Sigmoid colon (tissue), 7 donors: ENCODE results near the gene DGCR6L. TPM values are rescaled to one million over a fixed set of nuclear protein-coding genes. Genes with fewer than 3 reads are reported as not detected.
"Not testable (repeated sequence)": the region's sequence is repeated elsewhere in the genome, so short reads cannot be mapped to it uniquely, and the experiment has no call there.

ENCODE experiments used
- DNase-seq: peaks from one replicate; pipeline ENCODE4 v3.0.0-alpha.2; 2019
- H3K27ac ChIP-seq, 4 donors: fragments of 200-600 bp; sonication (generic); one replicate each; pipeline ENCODE4 v1.5.1; 2016 to 2019; ENCODE audit warnings: mild to moderate bottlenecking in 1 of 4
- H3K27me3 ChIP-seq, 3 donors: fragments of 200-600 bp; sonication (generic); one replicate each; pipeline ENCODE4 v1.5.1; 2019; ENCODE audit warnings: mild to moderate bottlenecking in 1 of 3
- H3K36me3 ChIP-seq, 4 donors: fragments of 200-600 bp; sonication (generic); one replicate each; pipeline ENCODE4 v1.5.1; 2016 to 2019
- H3K4me1 ChIP-seq, 4 donors: fragments of 200-600 bp; sonication (generic); one replicate each; pipeline ENCODE4 v1.5.1; 2017 to 2019
- H3K4me3 ChIP-seq, 4 donors: fragments of 200-600 bp; sonication (generic); one replicate each; pipeline ENCODE4 v1.5.1; 2017 to 2019; ENCODE audit warnings: mild to moderate bottlenecking in 2 of 4, moderate library complexity in 1 of 4
- H3K9me3 ChIP-seq, 4 donors: fragments of 200-600 bp in 3 of 4; sonication (generic) in 3 of 4; one replicate each; pipeline versions ENCODE4 v1.5.1 to v1.6.1; 2013 to 2019
- EP300 ChIP-seq, 4 donors: sonication (generic); formaldehyde crosslinking; IDR thresholded peaks; one replicate each; pipeline ENCODE4 v1.6.1; 2017; ENCODE audit warnings: antibody characterized with exemption in 4 of 4
- POLR2A ChIP-seq, 2 donors: fragments of 450-650 bp; IDR thresholded peaks; one replicate each; pipeline ENCODE4 v1.6.1; 2016; ENCODE audit warnings: antibody characterized with exemption in 2 of 2, mild to moderate bottlenecking in 2 of 2, moderate library complexity in 2 of 2
- POLR2AphosphoS5 ChIP-seq, 4 donors: sonication (generic); formaldehyde crosslinking; IDR thresholded peaks; one replicate each; pipeline ENCODE4 v1.6.1; 2017; ENCODE audit warnings: antibody characterized with exemption in 4 of 4
- WGBS, 2 donors: extraction: QIAGEN DNeasy Blood & Tissue Kit; methylation state at CpG; one replicate each; pipeline ENCODE4 v1.1.7; 2013; 5-methylcytosine and 5-hydroxymethylcytosine counted together
- intact Hi-C: fragments of 100-400 bp; cut with DNase I; formaldehyde crosslinking; loops from one replicate; pipeline ENCODE4 v1.15.1; 2023
- polyA plus RNA-seq, 3 donors: library from polyadenylated mRNA; stranded (reverse); fragments of 200-250 nt; gene quantifications; one replicate each; pipeline ENCODE4 v1.2.3, GENCODE V29; 2013
- total RNA-seq, 4 donors: library from RNA; depleted of rRNA; stranded (reverse); fragments of >200 nt; gene quantifications; one replicate each; pipeline ENCODE4 v1.1.0, GENCODE V29; 2016
- TF ChIP-seq, protein P1 (sequence below), 4 experiments: fragments of 450-650 bp in 3 of 4; fragments of 200-600 bp in 1 of 4; IDR thresholded peaks; one replicate each; pipeline ENCODE4 v1.5.1; 2016 to 2019; ENCODE audit warnings: antibody characterized with exemption in 4 of 4, mild to moderate bottlenecking in 3 of 4, moderate library complexity in 2 of 4
- donor health status: healthy with polysubstance abuse.
- donor health status: Bipolar disorder and iron deficiency.
- donor health status: healthy.

DGCR6L gene
- total and polyA plus RNA-seq, 7 donors = 38.6 to 88.6 (median 64.7) TPM

DNA sequence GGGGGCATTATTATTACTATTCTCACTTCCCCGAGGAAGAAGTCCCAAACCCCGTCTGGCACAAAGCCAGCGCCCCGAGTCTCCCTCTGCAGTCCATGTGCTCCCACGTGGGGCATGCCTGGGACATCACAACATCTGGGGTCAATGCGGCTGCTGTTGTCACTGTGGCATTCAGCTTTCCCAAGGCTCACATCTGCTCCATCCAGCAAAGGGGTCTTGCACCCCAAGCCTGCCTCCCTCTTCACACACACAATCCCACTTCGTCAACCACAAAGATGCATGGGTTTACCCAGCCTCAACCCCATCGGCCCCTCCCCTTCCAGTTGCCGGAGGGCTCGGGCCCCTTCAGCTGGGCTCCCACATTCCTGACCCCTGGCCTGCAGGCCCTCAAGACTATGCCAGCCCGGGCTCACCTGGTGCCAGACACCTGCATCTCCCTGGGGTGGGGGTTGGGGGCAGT is 28.2 kb downstream of the DGCR6L start:
- Histone ChIP-seq H3K9me3 (no peaks in the 10 kb centered on the region), H3K27ac (no peak overlapping the region), H3K4me1 (no peaks in the 10 kb centered on the region), H3K27me3 (no peaks in the 10 kb centered on the region), H3K4me3 (no peak overlapping the region), H3K36me3 (no peaks in the 10 kb centered on the region)
- 54 to 72% methylated on average over 11 of the region's 11 CpGs for WGBS, 2 donors
- no peak for DNase-seq
- intact Hi-C loops = no loop called here
- TF ChIP-seq POLR2A (IDR thresholded peaks at IDR 0.05) = no peak

GRCh38 chr22:20291249-20291586 is 28.6 kb downstream of the DGCR6L start:
- no peak for TF ChIP-seq POLR2AphosphoS5 (IDR thresholded peaks at IDR 0.05)
- TF ChIP-seq EP300 (IDR thresholded peaks at IDR 0.05) = no peak
- no peak for TF ChIP-seq POLR2A (IDR thresholded peaks at IDR 0.05)
- TF ChIP-seq, protein P1, sequence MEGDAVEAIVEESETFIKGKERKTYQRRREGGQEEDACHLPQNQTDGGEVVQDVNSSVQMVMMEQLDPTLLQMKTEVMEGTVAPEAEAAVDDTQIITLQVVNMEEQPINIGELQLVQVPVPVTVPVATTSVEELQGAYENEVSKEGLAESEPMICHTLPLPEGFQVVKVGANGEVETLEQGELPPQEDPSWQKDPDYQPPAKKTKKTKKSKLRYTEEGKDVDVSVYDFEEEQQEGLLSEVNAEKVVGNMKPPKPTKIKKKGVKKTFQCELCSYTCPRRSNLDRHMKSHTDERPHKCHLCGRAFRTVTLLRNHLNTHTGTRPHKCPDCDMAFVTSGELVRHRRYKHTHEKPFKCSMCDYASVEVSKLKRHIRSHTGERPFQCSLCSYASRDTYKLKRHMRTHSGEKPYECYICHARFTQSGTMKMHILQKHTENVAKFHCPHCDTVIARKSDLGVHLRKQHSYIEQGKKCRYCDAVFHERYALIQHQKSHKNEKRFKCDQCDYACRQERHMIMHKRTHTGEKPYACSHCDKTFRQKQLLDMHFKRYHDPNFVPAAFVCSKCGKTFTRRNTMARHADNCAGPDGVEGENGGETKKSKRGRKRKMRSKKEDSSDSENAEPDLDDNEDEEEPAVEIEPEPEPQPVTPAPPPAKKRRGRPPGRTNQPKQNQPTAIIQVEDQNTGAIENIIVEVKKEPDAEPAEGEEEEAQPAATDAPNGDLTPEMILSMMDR (IDR thresholded peaks at IDR 0.05) = no peak
- intact Hi-C loops = no loop called here
- no peaks in the 10 kb centered on the region for H3K9me3 ChIP-seq

DNA sequence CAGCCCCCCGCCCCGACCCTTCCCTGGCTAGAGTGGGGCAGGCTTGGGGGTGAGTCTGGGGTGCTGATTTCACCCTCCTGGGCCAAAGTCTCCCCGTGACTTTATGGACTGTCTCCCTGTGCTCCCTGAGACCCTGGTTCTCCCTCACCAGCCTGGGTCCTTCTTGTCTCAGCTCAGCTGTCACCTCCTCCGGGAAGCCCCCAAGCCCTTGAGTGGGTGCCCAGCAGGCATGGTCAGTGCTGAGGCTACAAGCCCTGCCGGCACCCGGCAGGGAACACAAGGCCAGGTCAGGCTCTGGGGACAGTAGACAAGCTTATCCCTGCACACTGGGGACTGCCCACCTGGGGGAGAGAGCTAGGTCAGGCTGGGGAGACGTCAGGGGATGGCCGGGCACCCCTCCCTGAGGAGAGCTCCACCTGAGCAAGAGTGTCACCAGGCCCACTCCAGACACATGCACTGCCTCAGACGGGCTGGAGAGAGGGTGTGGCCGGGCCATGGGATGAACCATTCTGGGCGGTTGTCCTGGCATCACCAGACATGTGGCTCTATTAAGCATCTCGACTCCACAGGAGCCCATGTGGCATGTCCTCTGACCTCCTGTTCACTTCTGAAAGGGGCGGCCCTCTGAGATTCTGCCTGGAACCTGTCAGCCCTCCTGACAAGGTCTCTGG is 29.1 kb downstream of the DGCR6L start:
- H3K4me1 ChIP-seq = no peaks in the 10 kb centered on the region
- no peaks in the 10 kb centered on the region for H3K27me3 ChIP-seq
- no peak for TF ChIP-seq POLR2AphosphoS5 (IDR thresholded peaks at IDR 0.05)
- TF ChIP-seq, protein P1 (IDR thresholded peaks at IDR 0.05) = no peak
- TF ChIP-seq EP300 (IDR thresholded peaks at IDR 0.05) = no peak
- no peak for TF ChIP-seq POLR2A (IDR thresholded peaks at IDR 0.05)
- no peaks in the 10 kb centered on the region for H3K9me3 ChIP-seq
- H3K36me3 ChIP-seq = no peaks in the 10 kb centered on the region
- 69 to 83% methylated on average over 13 of the region's 13 CpGs for WGBS, 2 donors
- H3K27ac ChIP-seq = no peak overlapping the region
- DNase-seq = no peak
- intact Hi-C loops = no loop called here
- no peak overlapping the region for H3K4me3 ChIP-seq

More at GRCh38 chr22:20291249-20291586, 28.6 kb downstream of the DGCR6L start:
- no peak overlapping the region for H3K27ac ChIP-seq
- DNase-seq = no peak
- WGBS, 2 donors = 57 to 69% methylated on average over 5 of the region's 5 CpGs
- no peaks in the 10 kb centered on the region for H3K27me3 ChIP-seq
- H3K36me3 ChIP-seq = no peaks in the 10 kb centered on the region
- H3K4me1 ChIP-seq = no peaks in the 10 kb centered on the region
- H3K4me3 ChIP-seq = no peak overlapping the region

DNA sequence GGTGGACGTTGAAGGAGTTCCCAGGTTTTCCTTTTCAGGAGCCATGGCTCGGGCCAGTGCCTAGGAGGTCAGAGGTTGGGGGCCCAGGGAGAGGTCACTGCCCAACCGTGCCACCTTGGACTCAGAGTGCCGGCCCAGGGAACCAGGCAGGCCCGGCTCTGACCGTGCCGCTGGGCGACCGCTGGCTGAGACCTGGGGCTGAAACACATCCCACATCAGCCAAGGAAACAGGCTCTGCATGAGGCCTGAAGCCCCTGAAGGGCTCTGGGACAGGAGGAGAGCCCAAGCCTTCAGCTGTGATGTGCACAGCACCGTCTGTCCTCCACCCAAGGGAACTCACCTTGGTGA is 29.8 kb downstream of the DGCR6L start:
- no peak for TF ChIP-seq POLR2A (IDR thresholded peaks at IDR 0.05)
- no peak for TF ChIP-seq EP300 (IDR thresholded peaks at IDR 0.05)
- TF ChIP-seq, protein P1 (IDR thresholded peaks at IDR 0.05) = no peak
- no peak for TF ChIP-seq POLR2AphosphoS5 (IDR thresholded peaks at IDR 0.05)
- Histone ChIP-seq H3K36me3 (no peaks in the 10 kb centered on the region), H3K4me1 (no peaks in the 10 kb centered on the region), H3K9me3 (no peaks in the 10 kb centered on the region), H3K27me3 (no peaks in the 10 kb centered on the region), H3K27ac (no peak overlapping the region), H3K4me3 (no peak overlapping the region)
- no peak for DNase-seq
- WGBS, 2 donors = 78 to 86% methylated on average over 10 of the region's 10 CpGs
- intact Hi-C loops = no loop called here

DNA sequence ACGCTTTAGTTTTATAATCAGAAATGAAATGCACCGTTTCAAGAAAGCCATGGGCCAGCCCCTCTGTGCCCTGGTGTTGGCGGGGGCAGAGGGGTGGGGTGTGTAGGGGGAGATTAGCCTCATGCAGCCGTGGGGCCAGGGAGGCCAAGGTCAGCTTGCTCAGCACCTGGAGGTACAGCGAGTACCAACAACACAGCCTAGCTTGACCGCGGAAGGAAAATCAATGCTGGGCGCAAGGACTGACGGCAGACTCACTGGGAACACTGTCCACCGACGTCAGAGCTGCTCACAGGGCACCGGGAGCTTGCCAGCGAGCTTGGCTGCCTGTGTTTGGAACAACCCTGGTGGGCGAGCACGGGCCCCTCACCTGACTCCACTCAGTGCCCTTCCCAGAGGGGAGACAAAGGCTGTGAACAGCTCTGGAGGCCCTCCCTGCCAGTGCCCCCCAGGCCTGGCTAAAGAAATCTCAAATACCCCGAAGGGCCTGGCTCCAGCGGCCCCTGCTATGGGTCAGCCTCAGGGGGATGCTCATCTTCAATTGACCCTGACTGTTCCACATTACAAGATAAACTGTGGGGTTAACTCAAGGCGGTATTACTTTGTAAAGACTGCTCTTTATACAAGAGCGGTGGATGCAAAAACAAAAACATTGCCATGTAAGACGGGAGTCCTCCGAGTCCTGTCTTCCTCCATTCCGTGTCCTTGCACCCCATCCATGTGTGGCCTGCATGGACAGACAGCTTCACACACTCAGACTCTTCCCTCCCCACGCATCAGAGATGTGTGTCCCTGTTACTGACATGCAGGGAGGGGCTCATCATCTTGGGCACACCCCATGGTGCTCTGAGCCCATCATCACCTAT is 30.4 kb downstream of the DGCR6L start:
- intact Hi-C loops, H3K4me3 ChIP-seq, H3K27me3 ChIP-seq, DNase-seq, H3K27ac ChIP-seq, H3K9me3 ChIP-seq, H3K36me3 ChIP-seq, H3K4me1 ChIP-seq: not testable (repeated sequence)
- WGBS, 2 donors = 66 to 79% methylated on average over 22 of the region's 23 CpGs

GRCh38 chr22:20286784-20287423 is 33.0 kb downstream of the DGCR6L start:
- H3K9me3 ChIP-seq, intact Hi-C loops, H3K4me1 ChIP-seq, H3K27me3 ChIP-seq, H3K4me3 ChIP-seq, DNase-seq, H3K27ac ChIP-seq, H3K36me3 ChIP-seq: not testable (repeated sequence)
- WGBS, 2 donors = 54 to 57% methylated on average over 19 of the region's 20 CpGs

DNA sequence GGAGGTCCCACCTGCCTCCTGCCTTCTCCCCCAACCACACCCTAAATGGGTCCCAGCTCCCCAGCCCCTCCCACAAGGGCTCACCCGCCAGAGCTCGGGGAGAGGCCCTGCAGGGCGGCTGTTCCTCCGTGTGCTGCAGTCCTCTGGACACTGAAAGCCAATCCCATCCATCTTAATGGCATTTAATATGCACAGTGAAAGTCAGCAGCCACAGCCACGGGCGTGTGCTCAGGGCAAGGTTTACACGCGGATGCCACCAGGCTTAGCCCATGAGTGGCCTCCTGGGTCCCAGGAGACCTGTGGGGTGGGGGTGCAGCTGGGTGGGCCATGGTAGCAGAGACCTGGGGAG is 33.6 kb downstream of the DGCR6L start:
- H3K4me3 ChIP-seq, intact Hi-C loops, H3K4me1 ChIP-seq, H3K9me3 ChIP-seq, H3K36me3 ChIP-seq, H3K27me3 ChIP-seq, H3K27ac ChIP-seq, DNase-seq: not testable (repeated sequence)
- 13 to 27% methylated on average over 8 of the region's 8 CpGs for WGBS, 2 donors
